ENCODE data around the gene GLG1. TPM values are rescaled to one million over a fixed set of nuclear protein-coding genes. Genes with fewer than 3 reads are reported as not detected.

The GLG1 gene
- total RNA-seq, 1 donor from 2014 or later, result 153 TPM

DNA sequence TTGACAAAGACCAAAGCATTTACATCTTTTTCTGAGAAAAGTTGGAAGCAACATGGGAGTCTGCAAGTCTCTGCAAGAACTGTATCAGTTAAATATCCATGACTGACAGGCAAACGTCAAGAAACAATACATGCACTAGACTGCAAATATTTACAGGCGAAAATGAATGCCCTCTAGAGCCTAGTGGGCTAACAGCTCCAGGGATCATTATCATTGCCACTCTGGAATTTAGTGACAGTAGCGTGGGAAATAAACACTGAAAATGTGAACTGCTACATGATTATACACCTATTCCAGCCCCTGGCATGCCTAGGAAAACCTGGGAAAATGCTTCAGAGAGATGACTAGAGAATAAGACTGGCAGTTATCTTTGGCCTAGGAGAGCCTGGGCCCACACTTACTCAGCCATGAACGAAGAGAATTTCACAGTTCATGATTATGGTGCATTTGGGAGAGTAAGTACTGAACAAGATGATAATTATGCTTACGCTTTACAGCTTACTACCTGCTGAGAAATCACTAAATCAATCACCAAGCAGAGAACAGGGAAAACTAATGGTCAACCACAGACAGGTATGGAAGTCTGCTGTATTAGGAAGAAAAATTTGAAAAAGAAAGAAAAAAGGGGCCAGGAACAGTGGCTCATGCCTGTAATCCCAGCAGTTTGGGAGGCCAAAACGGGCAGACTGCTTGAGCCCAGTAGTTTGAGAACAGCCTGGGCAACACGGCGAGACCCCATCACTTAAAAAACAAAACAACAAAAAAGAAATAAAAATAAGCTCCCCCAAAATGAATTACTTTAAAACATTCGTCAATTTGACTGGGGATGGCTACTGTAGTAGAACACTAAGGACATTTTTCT is 119.0 kb downstream of the GLG1 start:
- Histone ChIP-seq H4K20me1 (ENCODE audit: insufficient read depth, low read length) (peaks cover 11% of the 10 kb centered on the region), H2AFZ (ENCODE audit: low read depth, low read length) (no peak overlapping the region), H3K9ac (ENCODE audit: low read length) (no peak overlapping the region), H3K4me1 (ENCODE audit: insufficient read depth, low read length) (no peaks in the 10 kb centered on the region), H3K79me2 (ENCODE audit: insufficient read depth, low read length) (peaks cover 4% of the 10 kb centered on the region), H3K4me2 (ENCODE audit: low read length) (no peak overlapping the region), H3K27me3 (ENCODE audit: insufficient read depth, low read length) (no peaks in the 10 kb centered on the region), H3K27ac (ENCODE audit: low read depth, low read length) (no peak overlapping the region), H3K9me3 (ENCODE audit: insufficient read depth, low read depth, low read length) (no peaks in the 10 kb centered on the region), H3K4me3 (ENCODE audit: insufficient read depth, low read depth, low read length) (no peak overlapping the region), H3K36me3 (ENCODE audit: insufficient read depth, low read length) (peaks cover 26% of the 10 kb centered on the region)
- no peak overlapping the region for H3K4me3 Mint-ChIP-seq (ENCODE audit: unreplicated experiment)
- no peaks in the 10 kb centered on the region for H3K4me1 Mint-ChIP-seq (ENCODE audit: low read depth, unreplicated experiment)
- no peaks in the 10 kb centered on the region for H3K9me3 Mint-ChIP-seq (ENCODE audit: unreplicated experiment)
- no peak overlapping the region for H3K27ac Mint-ChIP-seq (ENCODE audit: unreplicated experiment)
- FAIRE-seq, result no peak
- DNase-seq (ENCODE audit: low read depth), result no peak
- peaks cover 7% of the 10 kb centered on the region for H3K36me3 Mint-ChIP-seq (ENCODE audit: low read depth, unreplicated experiment)
- no peaks in the 10 kb centered on the region for H3K27me3 Mint-ChIP-seq (ENCODE audit: low read depth, unreplicated experiment)
- no peak for TF ChIP-seq EZH2 (IDR thresholded peaks at IDR 0.05; ENCODE audit: insufficient read depth, low read length)
- TF ChIP-seq, protein P1, sequence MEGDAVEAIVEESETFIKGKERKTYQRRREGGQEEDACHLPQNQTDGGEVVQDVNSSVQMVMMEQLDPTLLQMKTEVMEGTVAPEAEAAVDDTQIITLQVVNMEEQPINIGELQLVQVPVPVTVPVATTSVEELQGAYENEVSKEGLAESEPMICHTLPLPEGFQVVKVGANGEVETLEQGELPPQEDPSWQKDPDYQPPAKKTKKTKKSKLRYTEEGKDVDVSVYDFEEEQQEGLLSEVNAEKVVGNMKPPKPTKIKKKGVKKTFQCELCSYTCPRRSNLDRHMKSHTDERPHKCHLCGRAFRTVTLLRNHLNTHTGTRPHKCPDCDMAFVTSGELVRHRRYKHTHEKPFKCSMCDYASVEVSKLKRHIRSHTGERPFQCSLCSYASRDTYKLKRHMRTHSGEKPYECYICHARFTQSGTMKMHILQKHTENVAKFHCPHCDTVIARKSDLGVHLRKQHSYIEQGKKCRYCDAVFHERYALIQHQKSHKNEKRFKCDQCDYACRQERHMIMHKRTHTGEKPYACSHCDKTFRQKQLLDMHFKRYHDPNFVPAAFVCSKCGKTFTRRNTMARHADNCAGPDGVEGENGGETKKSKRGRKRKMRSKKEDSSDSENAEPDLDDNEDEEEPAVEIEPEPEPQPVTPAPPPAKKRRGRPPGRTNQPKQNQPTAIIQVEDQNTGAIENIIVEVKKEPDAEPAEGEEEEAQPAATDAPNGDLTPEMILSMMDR (IDR thresholded peaks at IDR 0.05; ENCODE audit: insufficient read depth, low read depth, low read length), result no peak

DNA sequence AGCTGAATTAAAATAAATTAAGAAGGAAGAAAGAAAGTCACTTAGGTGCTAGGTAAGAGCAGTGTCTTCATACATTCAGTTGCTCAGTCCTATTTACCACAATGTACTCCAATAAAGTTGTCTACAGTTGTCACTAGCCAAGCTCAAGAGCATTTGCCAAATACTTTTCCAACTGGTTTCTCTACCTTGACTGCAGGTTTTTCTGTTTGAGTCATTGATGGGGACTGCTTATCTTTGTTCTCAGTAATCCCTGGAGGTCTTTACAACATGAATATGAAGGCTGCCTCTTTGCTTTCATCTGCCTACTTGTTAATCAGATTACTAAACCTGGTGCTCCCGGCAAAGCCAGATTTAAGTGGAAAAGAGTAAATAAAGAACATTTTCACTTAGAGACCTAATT is 121.0 kb downstream of the GLG1 start:
- no peaks in the 10 kb centered on the region for H3K27me3 Mint-ChIP-seq (ENCODE audit: low read depth, unreplicated experiment)
- Histone ChIP-seq H3K4me2 (ENCODE audit: low read length) (no peak overlapping the region), H3K27ac (ENCODE audit: low read depth, low read length) (no peak overlapping the region), H3K4me1 (ENCODE audit: insufficient read depth, low read length) (no peaks in the 10 kb centered on the region), H3K79me2 (ENCODE audit: insufficient read depth, low read length) (peaks cover 4% of the 10 kb centered on the region), H3K27me3 (ENCODE audit: insufficient read depth, low read length) (no peaks in the 10 kb centered on the region), H3K9ac (ENCODE audit: low read length) (no peak overlapping the region), H4K20me1 (ENCODE audit: insufficient read depth, low read length) (peaks cover 11% of the 10 kb centered on the region), H3K9me3 (ENCODE audit: insufficient read depth, low read depth, low read length) (no peaks in the 10 kb centered on the region), H3K4me3 (ENCODE audit: insufficient read depth, low read depth, low read length) (no peak overlapping the region), H3K36me3 (ENCODE audit: insufficient read depth, low read length) (peaks cover 27% of the 10 kb centered on the region), H2AFZ (ENCODE audit: low read depth, low read length) (no peak overlapping the region)
- no peak for TF ChIP-seq EZH2 (IDR thresholded peaks at IDR 0.05; ENCODE audit: insufficient read depth, low read length)
- TF ChIP-seq, protein P1 (IDR thresholded peaks at IDR 0.05; ENCODE audit: insufficient read depth, low read depth, low read length), result no peak
- H3K36me3 Mint-ChIP-seq (ENCODE audit: low read depth, unreplicated experiment), result peaks cover 7% of the 10 kb centered on the region
- FAIRE-seq (no peak), DNase-seq (ENCODE audit: low read depth) (no peak)
- no peak overlapping the region for H3K27ac Mint-ChIP-seq (ENCODE audit: unreplicated experiment)
- H3K4me3 Mint-ChIP-seq (ENCODE audit: unreplicated experiment), result no peak overlapping the region
- no peaks in the 10 kb centered on the region for H3K4me1 Mint-ChIP-seq (ENCODE audit: low read depth, unreplicated experiment)
- no peaks in the 10 kb centered on the region for H3K9me3 Mint-ChIP-seq (ENCODE audit: unreplicated experiment)
